SW 1271 (cell line): ENCODE results near the gene UBE2Q2.
A peak's percentile ranks its signal among the peaks of the same experiment; 100 is the strongest.
"Not testable (repeated sequence)": the region's sequence is repeated elsewhere in the genome, so short reads cannot be mapped to it uniquely, and the experiment has no call there.

Experiments
- DNase-seq, 2 experiments: peaks; one replicate each; lab custom pipeline; 2025; lab: John Stamatoyannopoulos, UW

UBE2Q2 gene

GRCh38 chr15:75823860-75824613, 19.2 kb upstream of the UBE2Q2 start:
- no peak for DNase-seq

- DNase-seq, result no peak
Measured at GRCh38 chr15:75827691-75828090, 15.6 kb upstream of the UBE2Q2 start.

- DNase-seq, result no peak
Measured at GRCh38 chr15:75828429-75828828, 14.8 kb upstream of the UBE2Q2 start.

- no peak for DNase-seq
Measured at GRCh38 chr15:75830910-75831805, 12.1 kb upstream of the UBE2Q2 start.

- DNase-seq, result no peak
Measured at GRCh38 chr15:75831806-75832102, 11.5 kb upstream of the UBE2Q2 start.

GRCh38 chr15:75832114-75832513, 11.1 kb upstream of the UBE2Q2 start:
- no peak for DNase-seq

- DNase-seq, result no peak
Measured at GRCh38 chr15:75834021-75834420, 9.2 kb upstream of the UBE2Q2 start.

GRCh38 chr15:75835990-75836958, 7.0 kb upstream of the UBE2Q2 start:
- DNase-seq, result no peak

GRCh38 chr15:75836959-75837334, 6.3 kb upstream of the UBE2Q2 start:
- DNase-seq, result peak in 1 of 2 experiments; percentile 57

- DNase-seq, result peak in 1 of 2 experiments; percentile 18
Measured at GRCh38 chr15:75840659-75841058, 2.6 kb upstream of the UBE2Q2 start.

GRCh38 chr15:75841626-75842025, 1.6 kb upstream of the UBE2Q2 start:
- no peak for DNase-seq

GRCh38 chr15:75843678-75844581, 683 bp downstream of the UBE2Q2 start:
- DNase-seq, result peak; percentile 28 to 63

- no peak for DNase-seq
Measured at GRCh38 chr15:75844629-75845335, 1.5 kb downstream of the UBE2Q2 start.

GRCh38 chr15:75849167-75849566, 5.9 kb downstream of the UBE2Q2 start:
- no peak for DNase-seq

GRCh38 chr15:75850708-75851107, 7.5 kb downstream of the UBE2Q2 start:
- no peak for DNase-seq

GRCh38 chr15:75851566-75851965, 8.3 kb downstream of the UBE2Q2 start:
- not testable (repeated sequence) for DNase-seq

- DNase-seq, result no peak
Measured at GRCh38 chr15:75857886-75858285, 14.6 kb downstream of the UBE2Q2 start.

- no peak for DNase-seq
Measured at GRCh38 chr15:75861750-75862402, 18.6 kb downstream of the UBE2Q2 start.

- no peak for DNase-seq
Measured at GRCh38 chr15:75862796-75863195, 19.5 kb downstream of the UBE2Q2 start.
